ENCODE results near the gene OR2T4.

DNA sequence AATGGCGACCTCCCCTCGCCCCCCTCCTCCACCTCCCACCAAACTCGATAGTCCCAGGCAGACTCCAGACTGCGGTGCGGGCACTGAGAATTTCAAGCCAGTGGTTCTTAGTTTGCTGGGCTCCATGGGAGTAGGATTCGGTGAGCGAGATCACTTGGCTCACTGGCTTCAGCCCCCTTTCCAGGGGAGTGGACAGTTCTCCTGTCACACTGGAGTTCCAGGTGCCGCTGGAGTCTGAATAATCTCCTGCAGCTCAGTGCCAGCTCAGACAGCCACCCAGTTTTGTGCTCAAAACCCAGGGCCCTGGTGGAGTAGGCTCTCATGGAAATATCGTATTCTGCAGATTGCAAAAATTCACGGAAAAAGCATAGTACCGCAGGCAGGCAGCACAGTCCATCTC is 44.7 kb upstream of the OR2T4 start:
- no peak for TF ChIP-seq CTCF (IDR thresholded peaks at IDR 0.05)
- no peak for TF ChIP-seq POLR2A (IDR thresholded peaks at IDR 0.05)
